Right lobe of liver (tissue), 6 donors: ENCODE results near the gene SH2D3A. TPM values are rescaled to one million over a fixed set of nuclear protein-coding genes. Genes with fewer than 3 reads are reported as not detected.

Experiments
- ATAC-seq, 4 donors: fragments of 200-7000 bp; cut with Tn5 transposase; one replicate each; pipeline ENCODE4 v1.9.1; 2020; ENCODE audit warnings: mild to moderate bottlenecking in 4 of 4, moderate library complexity in 4 of 4
- DNase-seq, 3 donors: peaks; one replicate each; pipeline ENCODE4 v3.0.0-alpha.2; 2020
- H3K27ac ChIP-seq, 3 donors: fragments of 200-600 bp; one replicate each; pipeline ENCODE4 v1.8.0; 2022
- H3K27me3 ChIP-seq, 2 donors: fragments of 200-600 bp; one replicate each; pipeline ENCODE4 v1.8.0; 2022
- H3K36me3 ChIP-seq, 4 donors: fragments of 200-600 bp; sonication (generic) in 1 of 4; one replicate each; pipeline versions ENCODE4 v1.5.1 to v1.8.0; 2017 to 2022; ENCODE audit warnings: control low read depth in 1 of 4
- H3K4me1 ChIP-seq, 4 donors: fragments of 200-600 bp; sonication (generic) in 1 of 4; one replicate each; pipeline versions ENCODE4 v1.5.1 to v1.8.0; 2017 to 2022; ENCODE audit warnings: control low read depth in 1 of 4
- H3K4me3 ChIP-seq, 3 donors: fragments of 200-600 bp; one replicate each; pipeline ENCODE4 v1.8.0; 2022
- H3K9me3 ChIP-seq, 4 donors: fragments of 200-600 bp; sonication (generic) in 1 of 4; one replicate each; pipeline versions ENCODE4 v1.5.1 to v1.8.0; 2017 to 2022; ENCODE audit warnings: control low read depth in 1 of 4
- POLR2A ChIP-seq: fragments of 450-650 bp; IDR thresholded peaks from one replicate; pipeline ENCODE4 v1.6.1; 2017; ENCODE audit warnings: antibody characterized with exemption, mild to moderate bottlenecking
- WGBS: methylation state at CpG from one replicate; pipeline ENCODE4 v1.1.6; 2018; ENCODE audit warnings: low coverage, low lambda C conversion rate; ENCODE audit not compliant: insufficient coverage; ENCODE audit errors: missing lambda C conversion rate; 5-methylcytosine and 5-hydroxymethylcytosine counted together
- intact Hi-C, 2 donors: fragments of 100-400 bp; cut with DNase I; formaldehyde crosslinking; loops; one replicate each; pipeline versions ENCODE4 v1.11.2 to v1.14.1; 2022
- long read RNA-seq: library from polyadenylated mRNA; unstranded; transcript quantifications from one replicate; pipeline ENCODE4 v2.0.0, GENCODE V29; 2019
- total RNA-seq, 6 experiments: library from RNA; depleted of rRNA in 2 of 6; stranded (reverse); fragments of >200 nt in 2 of 6; fragmentation: NEBNext Ultra II Directional in 3 of 6; extraction: Animal tissue kit (Norgen Biotek cat#: 25700) in 3 of 6; gene quantifications; one replicate each; pipeline versions ENCODE4 v1.1.0 to v1.2.4, GENCODE V29; 2016 to 2023
- TF ChIP-seq, protein P1 (sequence below), 4 donors: fragments of 200-600 bp in 3 of 4; fragments of 450-650 bp in 1 of 4; IDR thresholded peaks; one replicate each; pipeline versions ENCODE4 v1.5.1 to v1.8.0; 2016 to 2022; ENCODE audit warnings: antibody characterized with exemption in 4 of 4, mild to moderate bottlenecking in 2 of 4
- donor health status: DM: no; HTN: yes; CAD: no.
- donor health status: DM: no; HTN: no; CAD: no.
- donor health status: DM: no; HTN: no; CAD: no.
- donor health status: DM: no; HTN: yes; CAD: no.
- donor health status: DM: no; HTN: yes; CAD: no.

Gene SH2D3A
- 1 to 10 TPM in 4 of 6 experiments, under 1 TPM in 2; 0.72 to 2.3 (median 1.3) TPM for total RNA-seq
- long read RNA-seq, partial matches to known transcripts: 1 of 1 reads
- long read RNA-seq, other reads (novel, unspliced or antisense): 0 of 1 reads

DNA sequence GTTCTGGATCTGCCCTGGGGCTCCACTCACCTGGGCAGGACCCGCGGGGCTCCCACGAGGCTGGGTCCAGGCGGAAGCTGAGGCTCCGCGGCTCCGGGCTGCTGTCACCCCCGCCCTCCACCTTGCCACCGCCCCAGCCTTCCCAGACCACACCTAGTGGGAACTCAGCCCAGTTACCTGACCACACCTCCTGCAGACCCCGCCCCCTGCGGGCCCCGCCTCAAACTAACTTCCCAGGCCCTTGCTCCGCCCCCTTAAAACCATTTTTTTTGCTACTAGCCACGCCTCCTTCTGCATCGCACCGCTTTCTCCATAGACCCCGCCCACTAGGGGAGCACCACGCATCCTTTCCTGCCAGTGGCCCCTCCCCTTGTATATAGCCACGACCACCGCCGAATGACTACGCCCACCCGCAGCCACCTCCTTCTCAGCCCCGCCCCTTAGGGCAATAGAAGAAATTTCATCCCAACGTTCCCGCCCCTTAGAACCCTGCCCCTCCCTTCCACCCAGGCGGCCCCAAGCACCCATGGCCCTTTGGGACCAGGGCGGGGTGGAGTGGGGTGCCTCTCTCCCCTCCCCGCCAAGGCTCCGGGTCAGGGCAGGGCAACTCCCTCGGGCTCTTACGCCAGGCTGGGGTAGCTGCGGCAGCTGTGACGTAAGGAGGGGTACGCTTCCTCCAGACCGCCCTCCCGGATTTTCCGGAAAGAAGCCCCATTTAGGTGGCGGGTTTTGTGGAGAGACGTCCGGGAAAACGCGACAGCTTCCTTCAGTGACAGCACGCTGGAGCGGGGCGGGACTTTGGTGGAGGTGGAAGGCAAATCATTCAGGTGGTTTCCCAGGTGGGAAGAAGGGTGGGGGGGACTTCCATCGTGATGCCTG lies at the start of gene SH2D3A:
Gene SH2D3A, minus strand, starts transcription at position 79 of the 879 bp plus-strand sequence. CDS start 3,687 bp downstream, outside the sequence.
- Histone ChIP-seq H3K27ac (peak within 1 kb of the TSS in 1 of 3 donors; percentile 30), H3K36me3 (no peaks in the 10 kb centered on the region), H3K4me3 (peak within 1 kb of the TSS; percentile 19 to 54 (median 27)), H3K27me3 (no peaks in the 10 kb centered on the region), H3K4me1 (peaks cover 0 to 29% (median 5%) of the 10 kb centered on the region in 4 donors), H3K9me3 (no peaks in the 10 kb centered on the region)
- peak; percentile 37 for TF ChIP-seq POLR2A
- TF ChIP-seq, protein P1, sequence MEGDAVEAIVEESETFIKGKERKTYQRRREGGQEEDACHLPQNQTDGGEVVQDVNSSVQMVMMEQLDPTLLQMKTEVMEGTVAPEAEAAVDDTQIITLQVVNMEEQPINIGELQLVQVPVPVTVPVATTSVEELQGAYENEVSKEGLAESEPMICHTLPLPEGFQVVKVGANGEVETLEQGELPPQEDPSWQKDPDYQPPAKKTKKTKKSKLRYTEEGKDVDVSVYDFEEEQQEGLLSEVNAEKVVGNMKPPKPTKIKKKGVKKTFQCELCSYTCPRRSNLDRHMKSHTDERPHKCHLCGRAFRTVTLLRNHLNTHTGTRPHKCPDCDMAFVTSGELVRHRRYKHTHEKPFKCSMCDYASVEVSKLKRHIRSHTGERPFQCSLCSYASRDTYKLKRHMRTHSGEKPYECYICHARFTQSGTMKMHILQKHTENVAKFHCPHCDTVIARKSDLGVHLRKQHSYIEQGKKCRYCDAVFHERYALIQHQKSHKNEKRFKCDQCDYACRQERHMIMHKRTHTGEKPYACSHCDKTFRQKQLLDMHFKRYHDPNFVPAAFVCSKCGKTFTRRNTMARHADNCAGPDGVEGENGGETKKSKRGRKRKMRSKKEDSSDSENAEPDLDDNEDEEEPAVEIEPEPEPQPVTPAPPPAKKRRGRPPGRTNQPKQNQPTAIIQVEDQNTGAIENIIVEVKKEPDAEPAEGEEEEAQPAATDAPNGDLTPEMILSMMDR (IDR thresholded peaks at IDR 0.05): no peak
- WGBS: 2% methylated on average over 26 of the region's 47 CpGs
- DNase-seq (peak; percentile 85 to 93 (median 88)), ATAC-seq (peak; percentile 89 to 92 (median 90))
- intact Hi-C loops: no loop called here

DNA sequence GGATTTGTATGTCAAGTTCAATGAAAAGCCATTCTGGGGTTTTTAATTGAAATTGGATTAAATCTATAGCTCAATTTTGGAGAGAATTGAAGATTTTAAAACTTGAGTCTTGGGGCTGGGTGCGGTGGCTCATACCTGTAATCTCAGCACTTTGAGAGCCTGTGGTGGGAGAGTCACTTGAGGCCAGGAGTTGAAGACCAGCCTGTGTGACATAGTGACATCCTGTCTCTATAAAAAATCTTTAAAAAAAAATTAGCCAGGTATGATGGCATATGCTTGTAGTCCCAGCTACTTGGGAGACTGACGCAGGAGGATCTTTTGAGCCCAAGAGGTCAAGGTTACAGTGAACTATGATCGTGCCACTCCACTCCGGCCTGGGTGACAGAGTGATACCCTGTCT lies 46.4 kb upstream of the SH2D3A start:
- intact Hi-C loops: no loop called here
- Histone ChIP-seq H3K4me3 (no peak overlapping the region), H3K27ac (no peak overlapping the region), H3K36me3 (no peaks in the 10 kb centered on the region), H3K4me1 (no peaks in the 10 kb centered on the region), H3K27me3 (no peaks in the 10 kb centered on the region), H3K9me3 (no peaks in the 10 kb centered on the region)
- DNase-seq (no peak), ATAC-seq (no peak)
- TF ChIP-seq POLR2A: no peak
- TF ChIP-seq, protein P1 (IDR thresholded peaks at IDR 0.05): no peak
- WGBS: 37% methylated on average over 4 of the region's 4 CpGs

DNA sequence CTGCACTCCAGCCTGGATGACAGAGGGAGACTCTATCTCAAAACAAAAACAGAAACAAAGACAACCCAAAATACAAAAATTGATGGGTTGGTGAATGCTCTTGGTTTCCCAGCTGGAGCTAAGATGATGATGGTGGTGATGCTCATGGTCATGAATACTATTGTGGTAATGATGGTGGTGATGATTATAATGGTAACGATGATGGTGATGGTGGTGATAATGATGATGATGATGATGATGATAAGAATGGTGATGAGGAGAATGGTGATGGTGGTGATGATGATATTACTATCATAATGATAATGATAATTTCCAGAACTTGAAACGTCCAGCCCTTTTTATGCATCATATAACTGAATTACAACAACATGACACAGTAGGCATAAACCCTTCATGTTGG lies 45.4 kb upstream of the SH2D3A start:
- TF ChIP-seq, protein P1 (IDR thresholded peaks at IDR 0.05): no peak
- TF ChIP-seq POLR2A: no peak
- no peaks in the 10 kb centered on the region for H3K27me3 ChIP-seq
- no peak overlapping the region for H3K27ac ChIP-seq
- no peaks in the 10 kb centered on the region for H3K4me1 ChIP-seq
- no peak for DNase-seq
- intact Hi-C loops: no loop called here
- H3K36me3 ChIP-seq: no peaks in the 10 kb centered on the region
- WGBS: 73% methylated on average over 2 of the region's 2 CpGs
- no peak for ATAC-seq
- no peak overlapping the region for H3K4me3 ChIP-seq
- H3K9me3 ChIP-seq: no peaks in the 10 kb centered on the region

DNA sequence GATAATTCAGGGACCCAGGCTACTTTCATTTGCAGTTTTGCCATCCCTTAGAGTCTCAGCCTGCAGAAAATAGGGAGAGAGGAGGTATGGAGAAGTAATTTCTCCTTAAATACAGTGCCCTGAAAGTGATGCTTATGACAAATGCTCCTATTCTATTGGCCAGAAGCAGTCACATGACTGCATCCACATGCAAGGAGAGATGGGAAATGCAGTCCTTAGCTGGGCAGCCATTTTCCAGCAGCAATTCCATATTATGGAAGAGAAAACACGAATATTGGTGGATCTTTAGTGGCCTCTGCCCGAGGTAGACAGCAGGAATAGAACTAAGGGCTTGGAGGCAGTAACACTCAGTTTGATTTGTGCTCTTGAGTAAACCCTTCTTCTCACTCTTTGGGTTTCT lies 44.7 kb upstream of the SH2D3A start:
- peak in 1 of 4 donors; percentile 26 for ATAC-seq
- no peak for DNase-seq
- Histone ChIP-seq H3K27ac (no peak overlapping the region), H3K36me3 (no peaks in the 10 kb centered on the region), H3K4me1 (no peaks in the 10 kb centered on the region), H3K27me3 (no peaks in the 10 kb centered on the region), H3K9me3 (no peaks in the 10 kb centered on the region), H3K4me3 (no peak overlapping the region)
- intact Hi-C loops: no loop called here
- TF ChIP-seq POLR2A: no peak
- 52% methylated on average over 2 of the region's 2 CpGs for WGBS

DNA sequence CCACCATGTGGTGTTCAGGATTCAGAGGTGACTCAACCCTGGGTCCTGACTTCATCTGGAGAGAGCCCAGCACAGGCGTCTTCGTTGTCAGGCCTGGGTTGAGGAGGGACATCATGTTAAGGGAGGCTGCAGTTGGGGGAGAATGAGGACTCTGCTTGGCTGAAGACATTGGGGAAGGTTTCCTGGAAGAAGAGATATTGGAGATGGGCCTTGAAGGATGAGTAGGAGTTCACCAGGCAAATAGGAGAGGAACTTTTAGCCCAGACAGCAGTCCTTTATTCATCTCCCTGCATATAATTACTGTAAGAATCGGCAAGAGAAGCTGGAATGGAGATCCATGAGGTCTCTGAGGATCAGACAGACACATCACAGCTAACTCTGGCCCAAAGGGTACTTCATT lies 44.1 kb upstream of the SH2D3A start:
- ATAC-seq (no peak), DNase-seq (no peak)
- Histone ChIP-seq H3K36me3 (no peaks in the 10 kb centered on the region), H3K4me3 (no peak overlapping the region), H3K4me1 (no peaks in the 10 kb centered on the region), H3K27me3 (no peaks in the 10 kb centered on the region), H3K9me3 (no peaks in the 10 kb centered on the region), H3K27ac (no peak overlapping the region)
- 59% methylated on average over 3 of the region's 3 CpGs for WGBS
- intact Hi-C loops: no loop called here
- TF ChIP-seq POLR2A: no peak
- TF ChIP-seq, protein P1 (IDR thresholded peaks at IDR 0.05): no peak
